VCaP (cell line): Measurements from ENCODE around the gene FBP1.

ENCODE experiments used
- H3K27ac ChIP-seq: fragments of 450-650 bp; 2 replicates; pipeline ENCODE4 v1.5.1; 2017
- CTCF ChIP-seq: fragments of 450-650 bp; conservative IDR thresholded peaks from 2 replicates; pipeline ENCODE4 v1.5.1; 2017; ENCODE audit warnings: mild to moderate bottlenecking, moderate library complexity

Gene FBP1

GRCh38 chr9:94643741-94644140, 4.4 kb upstream of the FBP1 start:
- H3K27ac ChIP-seq: no peak overlapping the region
- TF ChIP-seq CTCF: no peak

GRCh38 chr9:94643176-94643575, 3.9 kb upstream of the FBP1 start:
- no peak for TF ChIP-seq CTCF
- no peak overlapping the region for H3K27ac ChIP-seq

- no peak overlapping the region for H3K27ac ChIP-seq
- TF ChIP-seq CTCF: no peak
Observed at GRCh38 chr9:94642501-94642900, 3.2 kb upstream of the FBP1 start.

- no peak for TF ChIP-seq CTCF
- peak overlapping the region; percentile 78; the same call in 1 of the 2 replicates for H3K27ac ChIP-seq
Observed at GRCh38 chr9:94639999-94640376, 670 bp upstream of the FBP1 start.

GRCh38 chr9:94638335-94639060, 820 bp downstream of the FBP1 start:
- TF ChIP-seq CTCF: no peak

DNA sequence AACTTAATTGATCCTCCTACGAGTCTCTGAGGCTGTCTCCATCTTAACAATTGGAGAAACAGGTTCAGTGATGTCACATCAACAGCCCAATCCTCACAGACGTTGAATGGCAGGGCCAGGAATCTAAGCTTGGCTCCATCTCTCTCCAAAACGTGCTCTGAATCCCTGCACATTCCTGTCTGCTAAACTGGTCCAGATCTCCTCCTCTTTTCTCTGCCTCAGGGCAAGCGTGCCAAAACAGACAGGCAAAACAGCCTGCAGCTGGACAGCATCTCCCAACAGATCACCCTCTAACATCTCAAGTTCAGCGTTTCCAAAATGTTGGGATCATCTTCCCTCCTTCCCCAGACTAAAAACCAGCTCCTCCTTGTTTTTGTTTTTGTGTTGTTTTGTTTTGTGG, 6.6 kb downstream of the FBP1 start:
- H3K27ac ChIP-seq: peak overlapping the region; percentile 99
- TF ChIP-seq CTCF: no peak

More at GRCh38 chr9:94638335-94639060, 820 bp downstream of the FBP1 start:
- peak overlapping the region; percentile 78; the same call in 1 of the 2 replicates for H3K27ac ChIP-seq

DNA sequence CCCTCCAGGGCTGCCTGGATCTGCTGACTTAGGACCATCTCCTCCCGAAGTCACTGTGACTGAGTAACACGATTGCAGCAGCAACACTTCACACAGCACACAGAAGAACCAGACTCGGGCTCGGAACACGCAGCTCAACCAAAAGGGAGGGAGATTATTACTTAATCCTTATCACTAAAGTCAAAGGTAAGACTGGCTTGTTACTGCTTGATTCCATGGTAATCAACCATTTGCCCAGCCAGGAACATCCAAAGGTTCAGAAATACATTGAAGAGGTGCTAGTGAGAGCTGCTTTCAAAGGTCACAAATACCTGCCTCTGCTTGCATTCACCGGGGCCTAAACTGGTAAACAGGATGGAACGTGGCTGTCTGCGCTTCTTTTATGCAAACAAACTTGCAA, 7.7 kb downstream of the FBP1 start:
- no peak for TF ChIP-seq CTCF

More for the DNA sequence above, 7.7 kb downstream of the FBP1 start:
- H3K27ac ChIP-seq: peak overlapping the region; percentile 99
